Dermis blood vessel endothelial cell (primary cell): ENCODE results near the gene GTPBP6. TPM values are rescaled to one million over a fixed set of nuclear protein-coding genes. Genes with fewer than 3 reads are reported as not detected.

Source experiments
- DNase-seq: peaks from one replicate; pipeline ENCODE4 v3.0.0; 2010
- total RNA-seq: library from RNA; depleted of rRNA; stranded (reverse); fragments of >200 nt; gene quantifications from 2 replicates; pipeline ENCODE4 v1.2.3, GENCODE V29; 2014

GTPBP6 gene, protein sequence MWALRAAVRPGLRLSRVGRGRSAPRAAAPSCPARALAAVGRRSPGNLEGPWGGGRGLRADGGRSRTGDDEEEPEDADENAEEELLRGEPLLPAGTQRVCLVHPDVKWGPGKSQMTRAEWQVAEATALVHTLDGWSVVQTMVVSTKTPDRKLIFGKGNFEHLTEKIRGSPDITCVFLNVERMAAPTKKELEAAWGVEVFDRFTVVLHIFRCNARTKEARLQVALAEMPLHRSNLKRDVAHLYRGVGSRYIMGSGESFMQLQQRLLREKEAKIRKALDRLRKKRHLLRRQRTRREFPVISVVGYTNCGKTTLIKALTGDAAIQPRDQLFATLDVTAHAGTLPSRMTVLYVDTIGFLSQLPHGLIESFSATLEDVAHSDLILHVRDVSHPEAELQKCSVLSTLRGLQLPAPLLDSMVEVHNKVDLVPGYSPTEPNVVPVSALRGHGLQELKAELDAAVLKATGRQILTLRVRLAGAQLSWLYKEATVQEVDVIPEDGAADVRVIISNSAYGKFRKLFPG
- 31.7 and 49.9 TPM in 2 replicates for total RNA-seq

GRCh38 chrX:318739-319578 is at the start of gene GTPBP6:
GTPBP6 (minus strand) TSS chrX:318796; CDS start chrX:318787, 9 bp downstream.
- DNase-seq: peak; percentile 100

DNA sequence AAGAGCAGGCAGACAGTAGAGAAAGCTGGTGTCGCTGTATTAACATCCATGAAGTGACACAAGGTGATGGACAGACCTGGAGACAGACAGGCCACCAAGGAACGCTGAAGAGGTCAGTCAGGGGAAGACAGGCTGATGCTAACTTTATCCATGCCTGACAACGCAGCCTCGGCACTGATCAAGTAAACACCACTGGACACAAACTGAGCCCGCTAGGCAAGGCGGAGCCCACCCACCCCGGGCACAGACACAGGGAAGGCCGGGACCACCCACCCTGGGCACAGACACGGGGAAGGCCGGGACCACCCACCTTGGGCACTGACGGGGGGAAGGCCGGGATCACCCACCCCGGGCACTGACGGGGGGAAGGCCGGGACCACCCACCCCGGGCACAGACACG is 49.3 kb upstream of the GTPBP6 start:
- DNase-seq: no peak

DNA sequence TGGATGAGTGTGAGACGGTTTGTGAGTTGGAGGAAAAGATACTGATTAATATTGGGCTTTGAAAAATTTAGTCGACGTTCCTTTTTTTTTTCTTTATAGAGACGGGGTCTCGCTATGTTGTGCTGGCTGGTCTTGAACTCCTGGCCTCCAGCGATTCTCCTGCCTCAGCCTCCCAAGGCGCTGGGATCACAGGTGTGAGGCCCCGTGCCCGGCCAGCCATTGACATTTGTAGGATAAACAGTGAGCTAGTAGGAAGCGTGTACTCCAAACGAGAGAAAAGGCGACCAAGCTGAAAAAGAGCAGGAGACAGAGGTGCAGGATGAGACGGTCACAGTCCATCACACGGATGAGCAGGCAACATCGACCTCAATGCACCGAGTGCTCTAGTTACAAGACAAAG is 48.8 kb upstream of the GTPBP6 start:
- DNase-seq: no peak

GRCh38 chrX:363621-364375 is 45.2 kb upstream of the GTPBP6 start:
- no peak for DNase-seq

DNA sequence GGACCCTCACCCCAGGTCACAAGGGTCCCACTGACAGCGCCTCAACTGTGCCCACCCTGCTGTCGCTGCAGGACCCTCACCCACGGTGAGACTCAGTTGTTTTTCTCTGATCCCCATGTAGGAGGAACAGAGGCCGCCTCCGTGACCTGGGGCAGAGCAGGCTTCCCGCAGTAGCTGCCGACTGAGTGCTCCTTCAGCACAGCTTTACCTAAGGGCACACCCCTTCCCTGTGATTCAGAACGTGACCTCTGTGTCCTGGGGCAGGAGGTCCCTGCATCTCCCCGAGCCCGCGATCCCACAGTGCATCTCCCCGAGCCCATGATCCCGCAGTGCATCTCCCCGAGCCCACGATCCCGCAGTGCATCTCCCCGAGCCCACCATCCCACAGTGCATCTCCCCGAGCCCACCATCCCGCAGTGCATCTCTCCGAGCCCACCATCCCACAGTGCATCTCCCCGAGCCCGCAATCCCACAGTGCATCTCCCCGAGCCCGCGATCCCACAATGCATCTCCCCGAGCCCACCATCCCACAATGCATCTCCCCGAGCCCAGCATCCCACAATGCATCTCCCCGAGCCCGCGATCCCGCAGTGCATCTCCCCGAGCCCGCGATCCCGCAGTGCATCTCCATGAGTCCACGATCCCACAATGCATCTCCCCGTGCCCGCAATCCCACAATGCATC is 44.5 kb upstream of the GTPBP6 start:
- DNase-seq: no peak

- DNase-seq: no peak
These were observed 43.8 kb upstream of the GTPBP6 start for GRCh38 chrX:362351-362750.

GRCh38 chrX:361231-362145 is 42.9 kb upstream of the GTPBP6 start:
- DNase-seq: no peak

DNA sequence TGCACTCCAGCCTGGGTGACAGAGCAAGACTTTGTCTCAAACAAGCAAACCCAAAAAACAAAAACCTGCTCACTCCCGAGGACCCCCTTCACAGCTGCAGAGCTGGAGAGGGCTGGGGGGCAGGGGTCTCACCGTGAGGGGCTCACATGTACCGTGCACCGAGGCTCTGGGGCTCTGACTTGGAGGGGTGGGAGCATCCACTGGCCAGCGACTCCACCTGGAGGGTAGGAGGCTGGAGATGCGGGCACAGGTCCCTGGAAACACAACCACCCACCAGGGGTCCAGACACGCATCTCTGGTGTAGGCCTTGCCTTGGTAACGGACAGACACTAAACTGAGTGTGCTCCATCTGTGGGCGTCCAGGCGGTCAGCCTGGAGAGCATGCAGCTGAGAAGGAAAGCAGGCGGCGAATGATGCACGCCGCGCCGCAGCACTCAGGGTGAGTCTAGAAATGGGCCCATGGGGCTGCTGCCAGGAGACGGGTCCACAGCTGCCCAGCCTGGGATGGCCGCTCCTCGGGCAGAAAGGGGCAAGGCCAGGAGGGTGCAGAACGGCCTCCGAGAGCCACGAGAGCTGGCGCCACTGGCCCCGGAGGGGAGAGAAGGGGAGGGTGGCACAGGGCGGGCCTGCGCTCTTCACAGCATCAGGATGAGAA is 42.0 kb upstream of the GTPBP6 start:
- DNase-seq: no peak

DNA sequence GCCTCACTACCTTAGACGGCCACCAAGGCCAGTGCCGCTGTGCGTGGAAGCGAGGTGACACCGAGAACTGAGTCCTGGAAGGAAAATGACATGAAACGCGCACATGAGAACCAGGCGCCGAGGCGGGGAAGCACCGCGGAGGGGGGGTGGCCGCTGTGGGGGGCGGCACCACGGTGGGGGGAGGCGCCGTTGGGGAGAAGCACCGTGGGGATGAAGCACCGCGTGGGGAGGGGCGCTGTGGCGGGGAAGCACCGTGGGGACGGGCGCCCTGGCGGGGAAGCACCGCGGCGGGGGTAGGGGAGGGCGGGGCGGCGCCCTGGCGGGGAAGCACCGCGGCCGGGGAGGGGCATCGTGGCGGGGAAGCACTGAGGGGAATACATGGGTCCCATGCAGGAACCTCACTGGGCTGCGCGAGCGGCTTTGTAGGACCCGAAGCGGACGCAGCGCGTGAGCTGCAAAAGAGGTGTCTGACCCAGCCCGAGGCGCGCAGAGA is 40.1 kb upstream of the GTPBP6 start:
- no peak for DNase-seq

DNA sequence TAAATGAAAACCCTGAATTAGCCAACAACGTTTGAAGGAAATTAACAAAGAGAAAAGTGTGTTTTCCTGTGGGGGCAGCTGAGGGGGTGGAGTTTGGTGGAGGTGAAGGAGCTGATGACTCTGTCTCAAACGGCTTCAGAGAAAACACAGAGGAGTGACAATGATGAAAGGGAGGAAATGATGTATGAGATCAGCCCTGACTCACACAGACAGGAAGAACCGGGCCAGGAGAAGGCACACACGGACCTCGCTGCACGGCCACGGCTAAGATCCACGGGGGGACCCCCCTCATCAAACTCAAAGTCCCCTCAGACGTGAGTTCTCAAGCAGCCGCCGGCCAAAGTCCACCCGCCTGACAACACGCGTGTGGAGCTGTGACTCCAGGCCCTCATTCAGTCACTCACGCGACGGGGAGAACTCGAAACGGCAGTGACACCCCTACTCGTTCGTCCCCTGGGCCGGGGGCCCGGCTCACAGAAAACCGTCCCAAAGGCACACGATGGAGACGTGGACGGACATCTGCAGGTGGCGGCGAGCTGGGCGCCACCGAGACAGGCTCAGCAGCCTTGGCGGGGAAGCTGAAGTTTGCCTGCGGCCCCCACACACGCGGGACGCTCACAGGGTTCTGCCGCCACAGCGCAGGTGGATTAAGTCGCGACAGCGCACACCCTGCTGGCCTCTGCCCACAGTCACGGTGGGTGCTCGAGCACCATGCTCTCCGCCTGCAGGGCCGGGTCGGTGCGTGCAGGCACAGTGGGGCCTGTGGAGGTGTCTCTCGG is 39.3 kb upstream of the GTPBP6 start:
- peak; percentile 92 for DNase-seq

- no peak for DNase-seq
These were observed 38.6 kb upstream of the GTPBP6 start for GRCh38 chrX:357035-357692.

GRCh38 chrX:356385-357034 is 37.9 kb upstream of the GTPBP6 start:
- DNase-seq: no peak

- no peak for DNase-seq
These were observed 36.9 kb upstream of the GTPBP6 start for GRCh38 chrX:355329-356050.

GRCh38 chrX:353566-354535 is 35.3 kb upstream of the GTPBP6 start:
- DNase-seq: no peak

GRCh38 chrX:352582-353314 is 34.2 kb upstream of the GTPBP6 start:
- no peak for DNase-seq

DNA sequence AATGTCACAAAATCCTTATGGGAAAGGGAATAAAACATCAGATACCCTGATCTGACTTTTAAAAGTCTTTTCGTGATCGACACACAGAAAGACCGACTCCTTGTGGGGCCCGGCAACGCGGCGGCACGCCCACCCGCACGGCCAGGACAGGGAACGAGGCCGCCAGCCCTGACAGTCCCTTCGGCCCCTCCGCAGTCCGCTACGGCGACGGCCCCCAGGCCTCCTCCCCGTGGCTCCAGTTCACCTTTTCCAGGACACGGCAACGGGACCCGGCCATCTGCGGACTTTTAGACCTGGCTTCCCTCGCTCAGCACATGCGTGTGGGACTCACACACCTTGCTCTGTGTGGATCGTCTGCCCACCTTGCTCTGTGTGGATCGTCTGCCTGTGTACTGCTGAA is 33.6 kb upstream of the GTPBP6 start:
- no peak for DNase-seq
